A673 (cell line): ENCODE measurements around the gene NPTX2. TPM values are rescaled to one million over a fixed set of nuclear protein-coding genes. Genes with fewer than 3 reads are reported as not detected.

Source experiments
- BruUV-seq: library from RNA; stranded (reverse); fragments of 400-500 nt; replicated peaks from 2 replicates; lab custom pipeline; 2021; lab: Mats Ljungman, UMichigan
- CTCF ChIA-PET: fragments of 300-600 bp; sonication (Branson Sonifier 250); formaldehyde crosslinking; loops from one replicate; lab custom pipeline; 2022; ENCODE audit warnings: antibody characterized with exemption; lab: Charles Lee
- POLR2A ChIA-PET: fragments of 300-600 bp; sonication (Branson Sonifier 250); formaldehyde crosslinking; loops from one replicate; lab custom pipeline; 2022; ENCODE audit warnings: antibody characterized with exemption; ENCODE audit not compliant: low non-redundant PET; lab: Charles Lee
- DNase-seq: peaks from one replicate; pipeline ENCODE4 v3.0.0-alpha.2; 2015; ENCODE audit warnings: low spot score
- H3K27ac ChIP-seq: fragments of 200-600 bp; sonication (generic); 2 replicates; pipeline ENCODE4 v1.5.1; 2016; ENCODE audit warnings: mixed run types, low read depth, mild to moderate bottlenecking, mixed read lengths, antibody characterized with exemption, low read length; ENCODE audit not compliant: poor library complexity, severe bottlenecking
- H3K27me3 ChIP-seq: fragments of 200-600 bp; sonication (generic); replicated peaks from 2 replicates; pipeline ENCODE4 v1.6.1; 2017; ENCODE audit warnings: mixed run types, low read depth, mild to moderate bottlenecking, mixed read lengths, antibody characterized with exemption, low read length; ENCODE audit not compliant: insufficient read depth, poor library complexity
- H3K36me3 ChIP-seq: fragments of 200-600 bp; sonication (generic); 2 replicates; pipeline ENCODE4 v1.6.1; 2016; ENCODE audit warnings: mixed run types, mild to moderate bottlenecking, mixed read lengths, antibody characterized with exemption, low read length; ENCODE audit not compliant: insufficient read depth, poor library complexity, severe bottlenecking
- H3K4me1 ChIP-seq: fragments of 200-600 bp; sonication (generic); 2 replicates; pipeline ENCODE4 v1.6.1; 2017; ENCODE audit warnings: mixed run types, mild to moderate bottlenecking, mixed read lengths, antibody characterized with exemption, low read length; ENCODE audit not compliant: insufficient read depth, poor library complexity, severe bottlenecking
- H3K4me3 ChIP-seq: fragments of 200-600 bp; sonication (generic); 2 replicates; pipeline ENCODE4 v1.5.1; 2016; ENCODE audit warnings: low read depth, mixed run types, mild to moderate bottlenecking, mixed read lengths, low read length; ENCODE audit not compliant: poor library complexity, severe bottlenecking
- H3K9me3 ChIP-seq: fragments of 200-600 bp; sonication (generic); 2 replicates; pipeline ENCODE4 v1.6.1; 2016; ENCODE audit warnings: mixed run types, low read depth, mild to moderate bottlenecking, mixed read lengths, antibody characterized with exemption, low read length; ENCODE audit not compliant: poor library complexity, severe bottlenecking
- EZH2 ChIP-seq: fragments of 200-600 bp; sonication (generic); IDR thresholded peaks from 2 replicates; pipeline ENCODE4 v1.6.1; 2017; ENCODE audit warnings: borderline replicate concordance, low read depth, mild to moderate bottlenecking, mixed read lengths, antibody characterized with exemption, low read length; ENCODE audit not compliant: poor library complexity, severe bottlenecking
- intact Hi-C: fragments of 100-400 bp; cut with micrococcal nuclease; formaldehyde crosslinking; loops from one replicate; pipeline ENCODE4 v1.10.0; 2022; ENCODE audit not compliant: unreplicated experiment
- total RNA-seq: library from RNA; stranded (reverse); gene quantifications from 2 replicates; pipeline ENCODE4 v1.2.3, GENCODE V29; 2021
- TF ChIP-seq, protein P1 (sequence below): fragments of 300-800, 200-600 bp; sonication (generic); conservative IDR thresholded peaks from 2 replicates; pipeline ENCODE4 v1.5.1; 2017; ENCODE audit warnings: low read depth, mild to moderate bottlenecking, antibody characterized with exemption, low read length, moderate library complexity, mixed read lengths

Gene NPTX2
- total RNA-seq, 1 experiment from 2014 or later = 2.2 TPM

DNA sequence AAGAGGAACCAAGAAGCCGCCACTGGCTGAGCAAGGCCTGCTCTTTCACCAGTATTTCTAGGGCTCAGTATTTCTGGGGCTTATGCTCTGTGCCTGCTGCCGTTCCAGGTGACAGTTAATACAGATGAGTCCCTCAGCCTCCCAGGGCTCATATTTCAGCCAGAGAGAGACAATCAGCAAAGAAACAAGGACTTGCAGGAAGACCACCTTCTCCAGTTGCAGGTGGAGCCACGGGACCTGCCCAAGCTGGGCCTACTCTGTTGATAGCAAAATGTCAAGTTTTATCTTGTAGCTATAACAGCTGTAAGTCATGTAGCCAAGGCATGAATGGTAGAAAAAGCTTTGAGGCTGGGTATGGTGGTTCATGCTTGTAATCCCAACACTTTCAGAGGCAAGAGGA lies 42.7 kb downstream of the NPTX2 start:
- Histone ChIP-seq H3K36me3 (no peaks in the 10 kb centered on the region), H3K27ac (no peak overlapping the region), H3K4me3 (no peak overlapping the region), H3K4me1 (no peaks in the 10 kb centered on the region), H3K27me3 (peaks cover 9% of the 10 kb centered on the region), H3K9me3 (no peaks in the 10 kb centered on the region)
- POLR2A ChIA-PET = no interaction called here
- DNase-seq = no peak
- no peak for TF ChIP-seq EZH2
- TF ChIP-seq, protein P1, sequence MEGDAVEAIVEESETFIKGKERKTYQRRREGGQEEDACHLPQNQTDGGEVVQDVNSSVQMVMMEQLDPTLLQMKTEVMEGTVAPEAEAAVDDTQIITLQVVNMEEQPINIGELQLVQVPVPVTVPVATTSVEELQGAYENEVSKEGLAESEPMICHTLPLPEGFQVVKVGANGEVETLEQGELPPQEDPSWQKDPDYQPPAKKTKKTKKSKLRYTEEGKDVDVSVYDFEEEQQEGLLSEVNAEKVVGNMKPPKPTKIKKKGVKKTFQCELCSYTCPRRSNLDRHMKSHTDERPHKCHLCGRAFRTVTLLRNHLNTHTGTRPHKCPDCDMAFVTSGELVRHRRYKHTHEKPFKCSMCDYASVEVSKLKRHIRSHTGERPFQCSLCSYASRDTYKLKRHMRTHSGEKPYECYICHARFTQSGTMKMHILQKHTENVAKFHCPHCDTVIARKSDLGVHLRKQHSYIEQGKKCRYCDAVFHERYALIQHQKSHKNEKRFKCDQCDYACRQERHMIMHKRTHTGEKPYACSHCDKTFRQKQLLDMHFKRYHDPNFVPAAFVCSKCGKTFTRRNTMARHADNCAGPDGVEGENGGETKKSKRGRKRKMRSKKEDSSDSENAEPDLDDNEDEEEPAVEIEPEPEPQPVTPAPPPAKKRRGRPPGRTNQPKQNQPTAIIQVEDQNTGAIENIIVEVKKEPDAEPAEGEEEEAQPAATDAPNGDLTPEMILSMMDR = no peak
- intact Hi-C loops = no loop called here
- BruUV-seq = no TSS peak
- CTCF ChIA-PET = no interaction called here

DNA sequence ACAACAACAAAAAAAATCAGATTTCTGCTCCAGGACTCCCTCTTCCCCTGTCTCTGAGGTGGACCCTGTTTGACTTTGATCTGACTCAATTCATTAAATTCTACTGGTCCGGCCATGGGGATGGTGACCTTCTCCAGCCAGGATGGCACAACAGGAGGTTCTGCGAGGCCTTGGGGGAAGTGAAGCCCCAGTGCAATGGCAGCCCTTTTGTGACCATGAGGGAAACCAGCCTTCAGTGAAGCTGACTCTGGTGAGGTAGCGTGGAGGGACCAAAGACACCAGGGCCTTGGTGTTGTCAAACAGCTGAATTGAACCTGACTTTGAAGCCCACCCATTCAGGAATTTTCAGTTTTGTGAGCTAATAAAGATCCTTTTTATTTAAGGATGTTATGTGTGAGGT lies 44.5 kb downstream of the NPTX2 start:
- no TSS peak for BruUV-seq
- no peak overlapping the region for H3K27ac ChIP-seq
- intact Hi-C loops = no loop called here
- no peak for TF ChIP-seq EZH2
- TF ChIP-seq, protein P1 = no peak
- ChIA-PET POLR2A (no interaction called here), CTCF (no interaction called here)
- no peaks in the 10 kb centered on the region for H3K4me1 ChIP-seq
- no peaks in the 10 kb centered on the region for H3K9me3 ChIP-seq
- no peak overlapping the region for H3K4me3 ChIP-seq
- DNase-seq = no peak
- H3K27me3 ChIP-seq = peaks cover 9% of the 10 kb centered on the region
- H3K36me3 ChIP-seq = no peaks in the 10 kb centered on the region

DNA sequence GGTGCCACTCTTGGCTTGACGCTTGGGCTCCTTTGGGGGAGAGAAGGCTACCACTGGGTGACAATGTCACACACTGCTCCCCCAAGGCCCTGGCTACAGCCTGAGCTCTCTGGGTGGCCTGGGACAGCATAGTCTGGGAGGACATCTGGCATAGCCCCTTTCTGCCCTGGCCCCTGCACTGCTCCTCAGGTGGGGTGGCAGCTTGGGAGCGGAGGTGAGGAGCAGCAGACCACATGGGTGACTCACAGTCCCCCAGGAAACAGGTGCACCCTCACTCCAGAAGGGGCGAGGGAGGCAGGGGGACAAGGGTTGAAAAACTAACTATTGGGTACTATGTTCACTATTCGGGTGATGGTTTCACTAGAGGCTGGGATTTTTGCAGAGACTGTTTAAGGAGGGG lies 45.2 kb downstream of the NPTX2 start:
- H3K4me3 ChIP-seq = no peak overlapping the region
- ChIA-PET POLR2A (no interaction called here), CTCF (no interaction called here)
- H3K27me3 ChIP-seq = peaks cover 9% of the 10 kb centered on the region
- no peaks in the 10 kb centered on the region for H3K4me1 ChIP-seq
- no peak for DNase-seq
- H3K36me3 ChIP-seq = no peaks in the 10 kb centered on the region
- H3K27ac ChIP-seq = no peak overlapping the region
- no TSS peak for BruUV-seq
- no peak for TF ChIP-seq EZH2
- TF ChIP-seq, protein P1 = no peak
- no peaks in the 10 kb centered on the region for H3K9me3 ChIP-seq
- intact Hi-C loops = no loop called here
